ENCODE results near the gene SLCO4A1.
"Not testable (repeated sequence)": the region's sequence is repeated elsewhere in the genome, so short reads cannot be mapped to it uniquely, and the experiment has no call there.

SLCO4A1 gene

DNA sequence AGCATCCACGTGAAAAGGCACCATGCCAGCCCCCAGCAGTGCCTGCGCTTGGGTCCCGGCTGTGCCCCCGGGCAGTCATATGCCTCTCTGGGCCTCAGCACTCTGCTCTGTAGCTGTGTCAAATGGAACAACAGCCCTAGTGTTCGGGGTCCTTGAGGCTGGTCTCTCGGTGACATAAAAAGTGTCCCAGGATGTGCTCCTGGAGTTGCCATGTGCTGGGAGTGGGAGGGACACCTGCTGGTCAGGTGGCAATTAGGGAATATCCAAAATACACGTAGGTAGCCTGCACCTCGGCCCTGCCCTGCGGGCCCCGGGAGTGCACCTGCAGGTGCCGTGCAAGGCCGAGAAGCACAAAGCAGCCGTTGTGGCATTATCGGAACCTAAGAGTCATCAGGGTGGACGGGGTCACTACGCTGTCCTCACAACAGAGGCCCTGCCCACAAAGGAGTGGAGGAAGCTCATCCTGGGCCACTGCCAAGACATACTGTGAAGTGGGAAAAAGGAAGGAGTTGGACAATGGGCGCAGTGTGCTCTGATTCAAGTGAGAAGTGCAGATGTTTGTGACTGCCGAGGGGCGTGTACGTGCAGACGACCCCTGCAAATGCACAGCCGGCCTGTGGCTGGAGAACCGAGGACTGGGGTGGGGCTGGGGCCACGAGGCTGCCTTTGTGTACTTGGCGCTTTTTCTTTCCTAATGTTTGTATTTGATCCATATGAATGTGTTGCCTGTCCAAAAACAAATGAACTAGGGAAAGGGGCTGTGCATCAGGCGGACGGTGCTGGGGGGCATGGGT is 24.6 kb downstream of the SLCO4A1 start:
- DNase-seq: no peak

DNA sequence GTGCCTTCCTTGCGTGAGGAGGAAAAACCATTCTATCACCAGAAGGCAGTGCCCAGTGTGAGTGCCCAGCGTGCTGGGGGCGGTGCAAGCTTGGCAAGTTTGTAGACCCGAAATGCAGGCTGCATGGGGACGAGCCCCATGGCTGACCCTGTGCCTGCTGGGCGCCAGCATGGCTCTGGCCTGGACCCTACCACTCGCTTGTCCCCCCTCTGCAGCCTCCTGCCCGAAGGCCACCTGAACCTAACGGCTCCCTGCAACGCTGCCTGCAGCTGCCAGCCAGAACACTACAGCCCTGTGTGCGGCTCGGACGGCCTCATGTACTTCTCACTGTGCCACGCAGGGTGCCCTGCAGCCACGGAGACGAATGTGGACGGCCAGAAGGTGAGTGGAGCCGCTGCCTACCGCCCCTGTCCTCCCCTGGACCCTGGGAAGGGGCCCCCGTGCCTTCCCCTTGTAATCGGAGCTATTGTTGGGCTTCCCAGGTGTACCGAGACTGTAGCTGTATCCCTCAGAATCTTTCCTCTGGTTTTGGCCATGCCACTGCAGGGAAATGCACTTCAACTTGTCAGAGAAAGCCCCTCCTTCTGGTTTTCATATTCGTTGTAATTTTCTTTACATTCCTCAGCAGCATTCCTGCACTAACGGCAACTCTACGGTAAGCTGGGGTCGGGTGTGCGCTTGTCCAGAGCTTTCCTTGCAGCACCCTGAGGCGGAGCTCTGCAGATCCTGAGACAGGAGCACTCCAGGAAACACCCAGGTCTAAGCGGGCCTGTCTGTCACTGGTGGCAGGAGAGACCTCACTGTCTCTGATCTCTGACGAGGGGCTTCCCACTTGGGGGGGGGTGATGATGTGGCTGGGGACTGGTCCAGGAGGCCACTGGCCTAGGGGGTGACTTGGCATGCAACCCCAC is 25.5 kb downstream of the SLCO4A1 start:
- no peak for DNase-seq

DNA sequence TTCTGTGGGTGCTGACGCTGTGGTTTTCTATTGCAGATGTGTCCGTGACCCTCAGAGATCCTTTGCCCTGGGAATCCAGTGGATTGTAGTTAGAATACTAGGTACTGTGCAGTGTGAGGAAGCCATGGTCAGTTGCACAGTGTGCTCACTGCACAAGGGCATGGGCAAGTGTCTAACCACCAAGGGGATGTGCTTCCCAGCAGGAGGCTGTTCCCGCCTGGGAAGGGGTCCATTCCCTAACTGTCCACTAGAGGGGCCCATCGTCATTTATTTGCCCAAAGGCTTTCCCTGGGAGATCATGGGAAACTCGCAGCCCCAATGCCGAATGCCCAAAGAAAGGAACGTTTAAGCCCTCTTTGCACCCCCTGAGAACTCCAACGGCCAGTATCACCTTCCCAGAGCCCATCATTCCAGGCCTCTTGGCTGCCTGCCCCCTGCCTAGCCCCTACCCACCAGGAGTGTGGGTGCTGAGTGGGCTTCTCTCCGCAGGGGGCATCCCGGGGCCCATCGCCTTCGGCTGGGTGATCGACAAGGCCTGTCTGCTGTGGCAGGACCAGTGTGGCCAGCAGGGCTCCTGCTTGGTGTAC is 26.2 kb downstream of the SLCO4A1 start:
- DNase-seq: peak in 1 of 4 experiments; percentile 11

DNA sequence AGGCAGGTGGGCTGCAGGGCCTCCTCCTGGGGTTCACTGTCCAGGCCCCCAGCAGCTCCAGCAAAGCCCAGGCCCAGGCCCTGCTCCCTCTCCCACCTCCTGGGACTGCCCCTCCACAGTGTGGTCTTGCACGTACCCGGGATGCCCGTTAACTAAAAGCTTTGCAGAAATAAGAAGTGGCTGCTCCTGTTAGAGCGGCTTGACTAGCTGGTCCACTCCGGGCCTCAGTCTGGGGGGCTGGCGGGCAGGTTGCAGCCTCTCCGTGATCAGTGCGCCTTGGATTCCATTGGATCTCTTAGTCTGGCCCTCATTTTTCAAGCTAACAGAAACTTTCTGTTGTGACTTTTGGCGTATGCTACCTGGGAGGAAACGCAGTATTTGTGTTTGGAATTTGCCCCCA is 26.9 kb downstream of the SLCO4A1 start:
- DNase-seq: no peak

DNA sequence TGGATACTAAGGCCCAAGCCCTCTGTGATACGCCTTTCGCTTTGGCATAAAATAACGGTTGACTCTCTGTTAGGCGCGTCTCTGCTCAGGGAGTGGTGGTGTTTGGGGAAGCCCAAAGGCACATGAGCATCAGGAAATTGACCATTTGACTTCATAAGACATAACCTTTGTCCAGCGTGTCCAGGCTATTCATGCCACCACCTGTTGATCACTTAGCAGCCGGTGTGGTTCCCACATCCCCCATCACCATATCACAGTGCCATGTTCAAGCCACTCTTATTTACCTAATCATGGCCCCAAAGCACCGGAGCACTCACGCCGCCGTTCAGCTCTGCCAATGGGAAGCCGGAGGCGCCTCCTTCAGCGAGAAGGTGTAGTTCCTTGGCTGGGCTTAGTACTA is 27.9 kb downstream of the SLCO4A1 start:
- no peak for DNase-seq

DNA sequence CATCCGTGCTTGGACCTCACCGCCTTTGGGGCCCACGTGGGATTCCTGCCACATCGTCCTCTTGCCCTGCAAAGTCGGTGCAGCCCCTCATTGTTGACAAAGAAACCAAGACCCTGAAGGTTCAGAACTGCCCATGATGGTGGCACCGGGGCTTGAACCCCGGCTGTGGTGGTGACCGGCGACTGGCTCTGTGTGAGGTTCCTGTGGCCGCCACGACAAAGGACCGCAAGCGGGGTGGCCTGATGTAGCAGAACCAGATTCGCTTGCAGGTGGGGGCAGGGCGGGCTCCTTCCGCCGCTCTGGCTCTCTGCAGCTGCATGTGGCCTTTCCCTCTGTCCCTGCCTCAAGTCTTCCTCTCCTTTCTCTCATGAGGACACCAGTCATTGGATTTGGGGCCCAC is 28.7 kb downstream of the SLCO4A1 start:
- DNase-seq: no peak

DNA sequence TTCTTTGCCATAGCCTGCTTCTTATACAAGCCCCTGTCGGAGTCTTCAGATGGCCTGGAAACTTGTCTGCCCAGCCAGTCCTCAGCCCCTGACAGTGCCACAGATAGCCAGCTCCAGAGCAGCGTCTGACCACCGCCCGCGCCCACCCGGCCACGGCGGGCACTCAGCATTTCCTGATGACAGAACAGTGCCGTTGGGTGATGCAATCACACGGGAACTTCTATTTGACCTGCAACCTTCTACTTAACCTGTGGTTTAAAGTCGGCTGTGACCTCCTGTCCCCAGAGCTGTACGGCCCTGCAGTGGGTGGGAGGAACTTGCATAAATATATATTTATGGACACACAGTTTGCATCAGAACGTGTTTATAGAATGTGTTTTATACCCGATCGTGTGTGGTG is 29.5 kb downstream of the SLCO4A1 start:
- no peak for DNase-seq

DNA sequence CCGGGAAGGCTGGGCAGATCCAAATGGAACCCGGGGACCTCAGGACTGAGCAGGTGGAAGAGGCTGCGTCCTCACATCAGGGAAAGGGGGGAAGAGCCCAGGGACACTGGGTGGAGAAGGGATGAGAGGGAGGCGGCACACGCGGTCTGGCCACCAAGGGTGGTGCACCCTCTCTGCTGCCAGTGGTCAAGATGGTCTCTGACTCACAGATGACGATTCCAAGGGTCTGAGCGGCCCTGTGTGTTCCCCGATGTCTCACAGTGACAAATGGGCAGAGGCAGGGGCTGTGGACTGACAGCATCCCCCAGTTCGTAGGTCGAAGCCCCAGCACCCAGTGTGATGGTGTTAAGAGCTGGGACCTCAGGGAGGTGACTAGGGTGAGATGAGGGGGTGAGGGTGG is 32.1 kb downstream of the SLCO4A1 start:
- no peak for DNase-seq

DNA sequence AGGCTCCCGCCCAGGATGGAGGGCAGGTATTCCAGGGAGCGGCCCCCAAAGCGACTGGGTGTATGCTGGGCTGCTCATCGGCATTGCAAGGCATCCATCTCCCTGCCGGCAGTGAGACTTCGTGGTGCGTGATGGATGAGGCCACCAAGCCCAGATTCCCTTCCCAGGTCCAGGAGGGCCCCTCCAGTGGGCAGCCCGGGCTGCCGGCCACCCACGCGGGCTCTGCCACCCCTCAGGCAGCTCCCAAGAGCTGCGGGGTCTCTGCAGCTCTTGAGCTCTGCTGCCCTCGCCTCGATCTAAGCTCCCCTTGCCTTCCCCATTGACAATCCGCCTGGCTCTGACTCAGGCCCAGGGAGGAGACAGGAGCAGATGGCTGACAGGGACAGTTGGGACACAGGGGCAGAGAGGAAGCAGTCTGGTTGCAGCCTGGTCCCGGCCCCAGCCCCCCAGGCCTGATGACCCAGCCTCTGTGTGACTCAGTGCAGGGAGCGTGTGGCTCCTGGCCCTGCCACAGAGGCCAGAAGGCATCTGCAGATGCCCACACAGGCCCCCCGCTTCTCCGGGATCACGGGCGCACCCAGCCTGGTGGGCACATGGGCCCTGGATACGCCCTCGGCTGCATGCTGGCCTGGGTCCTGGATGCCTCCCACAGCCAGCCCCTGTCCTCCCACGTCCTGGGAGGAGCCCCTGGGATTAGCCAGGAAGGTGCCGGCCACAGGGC is 33.0 kb downstream of the SLCO4A1 start:
- DNase-seq: no peak

DNA sequence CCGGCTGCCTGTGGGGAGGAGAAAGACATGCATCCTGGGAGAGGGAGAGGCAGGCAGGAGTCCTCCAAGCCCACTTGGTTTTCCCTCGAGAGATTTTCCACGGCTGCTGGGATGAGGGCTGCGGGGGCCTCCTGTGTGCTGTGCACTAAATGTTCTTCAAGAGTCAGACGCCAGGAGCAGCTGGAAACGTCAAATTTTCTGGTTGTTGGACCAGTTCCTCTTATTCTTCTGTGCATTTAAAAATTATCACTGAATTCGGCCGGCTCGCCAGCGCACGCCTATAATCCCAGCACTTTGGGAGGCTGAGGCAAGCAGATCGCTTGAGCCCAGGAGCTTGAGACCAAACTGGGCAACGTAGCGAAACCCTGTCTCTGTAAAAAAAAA is 33.6 kb downstream of the SLCO4A1 start:
- no peak for DNase-seq

DNA sequence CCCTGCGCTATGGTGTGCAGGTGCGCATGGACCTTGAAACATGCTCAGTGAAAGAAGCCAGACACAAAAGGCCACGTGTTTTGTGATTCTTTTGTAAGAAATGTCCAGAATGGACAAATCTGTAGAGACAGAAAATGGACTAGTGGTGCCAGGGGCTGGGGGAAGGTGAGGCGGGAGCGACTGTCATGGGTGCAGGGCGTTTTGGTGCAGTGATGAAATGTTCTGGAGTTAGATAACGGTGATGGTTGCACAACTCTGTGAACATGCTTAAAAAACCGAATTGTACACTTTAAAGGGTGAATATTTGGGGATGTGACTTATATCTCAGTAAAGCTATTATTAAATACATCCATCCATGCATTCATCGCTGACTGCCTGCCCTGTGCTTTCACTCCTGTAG is 34.7 kb downstream of the SLCO4A1 start:
- no peak for DNase-seq

DNA sequence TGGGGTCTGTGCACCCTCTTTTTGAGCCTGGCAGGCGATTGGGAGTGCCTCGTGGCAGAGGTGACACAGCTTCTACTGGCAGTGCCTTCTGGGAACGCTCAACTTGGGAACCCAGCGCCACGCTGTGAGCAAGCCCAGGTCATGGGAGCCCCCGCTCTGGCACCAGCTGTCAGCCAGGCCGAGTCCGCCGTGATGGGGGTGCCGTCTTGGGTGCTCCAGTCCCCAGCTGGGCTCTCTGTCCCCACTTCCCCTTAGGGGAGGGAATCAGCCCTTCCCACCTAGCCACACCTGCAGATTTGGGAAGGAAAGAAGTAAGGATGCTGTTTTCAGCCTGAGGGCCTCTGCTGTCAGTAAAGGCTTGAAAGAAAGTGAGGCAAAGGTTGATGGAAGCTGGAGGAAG is 35.4 kb downstream of the SLCO4A1 start:
- no peak for DNase-seq

DNA sequence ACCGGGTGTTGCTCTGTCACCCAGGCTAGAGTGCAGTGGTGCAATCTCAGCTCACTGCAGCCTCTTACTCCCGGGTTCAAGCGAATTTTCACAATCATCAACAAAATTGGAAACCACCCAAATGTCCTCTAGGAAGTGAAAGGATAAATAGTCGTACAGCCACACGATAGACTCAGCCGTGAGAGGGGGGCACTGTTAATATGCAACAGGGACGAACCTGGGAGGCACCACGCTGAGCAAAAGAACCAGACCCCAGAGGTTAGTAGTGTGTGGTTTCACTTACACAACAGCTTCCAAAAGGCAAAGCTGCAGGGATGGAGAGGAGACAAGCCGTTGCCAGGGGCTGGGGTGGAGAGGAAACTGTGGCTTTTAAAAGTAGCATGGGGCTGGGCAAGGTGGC is 36.2 kb downstream of the SLCO4A1 start:
- no peak for DNase-seq

DNA sequence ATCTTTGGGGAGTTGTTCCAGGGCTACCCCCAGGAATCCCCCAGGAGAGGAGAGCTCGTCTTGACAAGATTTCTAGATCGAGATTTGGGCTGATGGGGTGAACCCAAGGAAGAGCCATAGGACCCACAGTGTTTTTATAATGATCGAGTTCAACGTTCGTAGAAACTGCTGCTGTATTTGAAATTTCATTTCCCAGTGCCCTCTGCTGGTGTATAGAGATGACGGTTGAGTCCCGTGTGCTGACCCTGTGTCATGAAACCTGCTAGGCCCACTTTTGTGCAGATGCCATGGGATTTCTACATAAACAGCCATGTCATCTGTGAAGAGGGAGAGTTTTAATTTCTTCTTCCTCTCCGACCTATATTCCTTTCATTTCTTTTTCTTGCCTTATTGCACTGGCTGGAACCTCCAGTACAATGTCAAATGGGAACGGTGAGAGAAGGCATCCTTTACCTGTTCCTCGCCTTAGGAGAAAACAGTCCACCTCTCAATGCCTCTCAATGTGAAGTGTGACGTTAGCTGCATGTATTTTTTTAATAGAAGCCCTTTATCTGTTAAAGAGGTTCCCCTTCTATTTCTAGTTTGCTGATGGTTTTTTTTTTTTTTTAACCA is 37.8 kb downstream of the SLCO4A1 start:
- no peak for DNase-seq

DNA sequence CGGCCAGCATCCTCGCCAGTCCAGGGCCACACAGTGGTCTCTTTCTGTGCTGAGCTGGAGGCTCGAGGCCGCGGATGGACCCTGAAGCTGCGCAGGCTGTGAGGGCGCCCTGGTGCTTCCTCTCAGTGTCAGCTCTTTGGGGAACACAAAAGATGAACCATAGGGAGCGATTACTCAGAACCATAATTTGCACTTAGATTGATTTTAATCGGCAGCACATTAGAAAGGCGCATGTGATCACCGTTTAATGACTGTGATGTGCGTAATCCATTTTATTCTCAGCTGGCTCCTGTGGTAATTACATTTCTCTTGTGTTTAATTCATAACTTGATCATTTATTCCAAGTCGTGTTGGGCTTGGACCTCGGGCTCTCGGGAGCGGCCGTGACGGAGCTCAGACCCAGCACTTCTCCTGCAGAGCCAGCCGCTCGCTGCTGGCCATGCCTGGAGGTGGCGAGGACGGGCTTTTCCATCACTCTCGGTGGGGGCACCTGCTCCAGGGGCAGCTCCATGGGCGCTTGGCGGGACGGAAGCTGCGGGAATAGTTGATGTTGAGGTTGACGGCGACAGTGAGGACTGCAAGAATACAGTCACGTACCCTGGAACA is 40.7 kb downstream of the SLCO4A1 start:
- no peak for DNase-seq

DNA sequence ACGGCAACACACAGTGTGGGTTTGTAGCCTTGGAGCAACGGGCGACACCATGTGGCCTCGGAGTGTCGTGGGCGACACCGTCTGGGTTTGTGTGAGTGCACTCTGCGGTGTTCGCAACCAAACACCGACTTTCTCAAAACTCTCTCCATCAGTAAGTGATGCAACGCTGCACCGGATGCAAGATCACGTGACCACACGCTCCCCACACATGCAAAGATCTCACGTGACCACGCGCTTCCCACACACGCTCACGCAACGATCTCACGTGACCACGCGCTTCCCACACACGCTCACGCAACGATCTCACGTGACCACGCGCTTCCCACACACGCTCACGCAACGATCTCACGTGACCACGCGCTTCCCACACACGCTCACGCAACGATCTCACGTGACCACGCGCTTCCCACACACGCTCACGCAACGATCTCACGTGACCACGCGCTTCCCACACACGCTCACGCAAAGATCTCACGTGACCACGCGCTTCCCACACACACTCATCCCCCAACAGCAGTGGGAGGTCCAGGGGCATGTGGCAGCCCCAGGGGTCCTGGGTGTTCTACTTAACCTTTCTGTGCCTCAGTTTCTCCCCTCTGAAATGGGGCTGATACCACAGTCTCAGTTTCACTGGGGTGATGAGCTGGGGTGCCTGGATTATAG is 41.5 kb downstream of the SLCO4A1 start:
- not testable (repeated sequence) for DNase-seq

DNA sequence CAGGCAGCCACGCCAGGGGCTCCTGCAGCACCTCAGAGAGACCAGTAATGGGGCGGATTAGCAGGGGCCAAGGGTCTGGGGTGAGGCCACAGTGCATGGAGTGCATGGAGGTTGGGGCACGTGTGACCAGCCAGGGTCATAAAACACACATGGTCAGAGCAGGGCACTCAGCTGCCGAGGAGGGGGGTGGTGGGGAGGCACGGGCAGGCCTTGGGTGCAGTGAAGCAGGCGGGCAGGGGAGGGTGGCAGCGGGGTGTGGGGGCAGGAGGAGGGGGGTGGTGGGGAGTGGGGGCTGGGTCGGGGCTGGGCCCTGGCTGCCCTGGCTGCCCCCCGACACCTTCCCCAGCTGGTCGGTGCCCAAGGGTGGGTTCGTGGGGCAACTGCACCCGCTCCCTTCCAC is 42.7 kb downstream of the SLCO4A1 start:
- no peak for DNase-seq

DNA sequence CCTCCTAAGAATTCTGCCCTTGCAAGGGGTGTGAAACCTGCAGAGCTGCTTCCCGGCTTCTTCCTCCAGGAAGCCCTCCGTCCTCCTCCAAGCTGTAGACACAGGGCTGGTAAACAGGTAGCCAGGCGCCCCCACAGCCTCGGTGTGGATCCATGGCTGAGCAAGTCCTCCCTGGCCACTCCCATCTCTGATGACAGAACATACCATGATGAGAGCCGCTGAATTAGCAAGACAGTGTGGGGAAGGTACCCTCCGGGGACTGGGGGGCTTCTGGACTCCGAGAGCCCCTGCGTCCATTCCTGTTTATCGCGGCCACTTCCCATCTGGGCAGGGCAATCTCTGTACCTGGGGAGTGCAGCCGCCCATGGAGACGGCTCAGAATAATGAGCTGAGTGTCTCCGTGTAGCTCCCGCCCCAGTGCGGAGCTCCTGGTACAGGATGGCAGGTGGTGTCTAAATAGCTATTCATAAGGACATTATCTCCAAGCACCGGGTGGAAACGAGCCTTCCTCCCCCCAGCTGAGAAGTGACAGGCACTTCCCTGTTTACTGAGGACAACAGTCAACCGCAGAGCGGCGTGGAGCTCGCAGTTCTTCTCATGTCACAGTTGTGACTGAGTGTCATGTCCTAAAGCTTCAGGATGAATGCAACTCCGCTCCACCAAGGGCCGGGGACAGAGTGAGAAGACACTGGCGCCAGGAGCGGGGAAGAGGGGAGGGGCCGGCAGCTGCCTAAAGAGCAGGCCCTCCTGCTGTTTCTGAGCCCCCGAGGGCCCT is 43.7 kb downstream of the SLCO4A1 start:
- peak in 1 of 4 experiments; percentile 11 for DNase-seq

DNA sequence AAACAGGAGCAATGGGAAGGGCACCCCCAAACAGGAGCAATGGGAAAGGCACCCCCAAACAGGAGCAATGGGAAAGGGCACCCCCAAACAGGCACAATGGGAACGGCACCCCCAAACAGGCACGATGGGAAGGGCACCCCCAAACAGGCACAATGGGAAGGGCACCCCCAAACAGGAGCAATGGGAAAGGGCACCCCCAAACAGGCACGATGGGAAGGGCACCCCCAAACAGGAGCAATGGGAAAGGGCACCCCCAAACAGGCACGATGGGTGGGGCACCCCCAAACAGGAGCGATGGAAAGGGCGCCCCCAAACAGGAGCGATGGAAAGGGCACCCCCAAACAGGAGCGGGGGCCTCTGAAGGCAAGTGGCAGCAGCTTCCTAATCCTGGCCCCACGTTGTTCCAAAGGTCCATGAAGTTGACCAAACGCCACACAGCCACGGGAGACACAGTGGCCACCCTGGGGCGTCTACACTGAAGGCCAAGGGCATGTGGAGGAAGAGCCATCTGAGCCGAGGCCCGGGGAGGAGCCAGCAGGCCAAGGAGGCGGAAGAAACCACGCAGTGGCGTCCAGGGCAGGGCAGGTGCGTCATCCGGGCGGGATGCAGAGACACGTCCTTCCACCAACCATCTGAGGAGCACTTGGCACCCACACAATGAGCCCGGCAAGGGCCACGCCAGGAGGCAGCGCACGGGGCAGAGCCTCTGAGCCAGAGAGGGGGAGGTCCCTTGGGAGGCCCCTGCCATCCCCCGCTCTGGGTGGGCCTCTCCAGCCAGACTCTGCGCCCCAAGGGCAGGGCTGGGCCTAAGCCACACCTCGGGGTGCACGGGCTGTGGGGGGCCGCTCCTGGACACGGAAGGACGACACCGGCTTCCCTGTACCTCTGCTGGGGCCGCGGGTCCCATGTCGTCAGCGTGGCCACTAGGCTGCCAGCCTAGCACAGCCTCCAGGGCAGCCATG is 44.8 kb downstream of the SLCO4A1 start:
- DNase-seq: no peak

DNA sequence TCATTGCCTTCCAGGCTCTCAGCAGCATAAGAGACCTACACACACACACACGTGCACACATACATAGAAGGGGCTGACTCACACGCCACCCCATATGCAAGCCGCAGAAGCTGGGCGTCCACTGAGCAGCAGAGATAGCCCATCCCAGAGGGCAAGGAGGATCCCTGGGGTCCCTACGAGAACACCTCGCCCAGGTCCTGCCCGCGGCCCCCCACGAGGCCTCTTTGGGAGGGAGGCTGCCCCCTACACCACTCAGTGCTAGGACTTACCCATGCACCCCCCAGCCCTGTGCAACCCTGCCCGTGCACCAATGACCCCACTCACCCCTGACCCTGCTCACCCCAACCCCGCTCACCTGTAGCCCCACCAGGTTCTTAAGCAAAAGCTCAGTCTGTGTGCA is 45.8 kb downstream of the SLCO4A1 start:
- DNase-seq: no peak
